Activated CD4-positive, alpha-beta T cell treated with anti-CD3 and anti-CD28 coated beads for 4 hours (primary cell): Measurements from ENCODE around the gene L2HGDH.
A peak's percentile ranks its signal among the peaks of the same experiment; 100 is the strongest.
"Not testable (repeated sequence)": the region's sequence is repeated elsewhere in the genome, so short reads cannot be mapped to it uniquely, and the experiment has no call there.

Experiments
- DNase-seq, 2 donors: peaks; one replicate each; pipeline ENCODE4 v3.0.0-alpha.2; 2020

L2HGDH gene

DNA sequence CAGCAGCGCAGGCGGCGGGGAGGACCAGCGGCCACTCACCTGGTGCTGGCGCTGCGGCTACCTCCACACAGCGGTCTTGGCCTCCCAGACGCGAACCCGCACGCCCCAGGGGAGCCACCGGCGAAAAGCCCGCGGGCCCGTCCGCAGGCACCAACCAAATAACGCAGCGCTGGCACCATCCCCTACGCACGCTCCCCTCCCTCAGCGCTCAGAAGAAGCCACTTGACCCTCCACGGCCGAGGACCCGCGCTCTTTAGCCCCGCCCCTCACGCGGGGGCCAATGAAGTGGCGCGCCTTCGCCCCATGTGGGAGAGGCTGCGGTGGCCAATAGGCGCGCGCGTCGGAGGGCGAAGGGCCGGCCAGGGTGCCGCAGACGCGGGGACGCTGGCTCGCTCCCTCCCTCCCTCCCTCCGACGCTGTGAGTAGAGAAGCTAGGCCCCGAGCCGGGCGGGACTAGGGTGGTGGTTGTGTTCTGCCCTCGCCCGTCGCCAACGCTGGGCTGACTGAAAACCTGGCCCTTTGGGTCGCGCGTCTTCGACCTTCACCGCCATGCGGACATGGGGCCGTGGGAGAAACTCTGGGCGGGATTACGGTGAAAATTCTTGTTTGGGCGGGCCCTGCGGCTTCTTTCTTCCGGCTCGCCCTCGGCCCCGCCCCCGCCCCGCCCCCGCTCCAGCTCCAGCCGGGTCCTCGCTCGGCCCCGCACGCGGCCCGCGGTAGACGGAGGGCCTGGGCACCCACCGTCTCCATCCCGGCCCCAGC is at the start of gene L2HGDH, which contains the start of gene DMAC2L:
Gene L2HGDH (minus strand): TSS at position 258 of the 762 bp plus-strand sequence. CDS start 79 bp downstream, at position 179.
Gene DMAC2L (plus strand): TSS at position 353 of the 762 bp plus-strand sequence. CDS start 9,164 bp downstream, outside the sequence.
- DNase-seq, result peak; percentile 84 to 85

DNA sequence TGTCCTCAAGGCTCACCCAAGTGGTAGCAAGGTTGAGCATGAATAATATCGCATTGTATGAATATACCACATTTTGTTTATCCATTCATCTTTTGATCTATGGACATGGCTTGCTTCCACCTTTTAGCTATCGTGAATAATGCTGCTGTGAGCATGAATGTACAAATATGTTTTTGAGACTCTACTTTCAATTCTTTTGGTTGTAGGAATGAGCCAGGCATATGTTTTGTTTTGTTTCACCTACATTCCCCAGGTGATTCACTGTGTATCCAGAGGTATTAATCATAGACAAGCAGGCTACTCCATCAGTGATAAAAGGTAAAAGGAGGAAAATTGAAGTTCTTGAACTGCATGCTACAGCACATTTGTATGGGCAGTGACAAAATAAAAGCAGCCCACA is 48.8 kb upstream of the L2HGDH start:
- DNase-seq, result no peak

DNA sequence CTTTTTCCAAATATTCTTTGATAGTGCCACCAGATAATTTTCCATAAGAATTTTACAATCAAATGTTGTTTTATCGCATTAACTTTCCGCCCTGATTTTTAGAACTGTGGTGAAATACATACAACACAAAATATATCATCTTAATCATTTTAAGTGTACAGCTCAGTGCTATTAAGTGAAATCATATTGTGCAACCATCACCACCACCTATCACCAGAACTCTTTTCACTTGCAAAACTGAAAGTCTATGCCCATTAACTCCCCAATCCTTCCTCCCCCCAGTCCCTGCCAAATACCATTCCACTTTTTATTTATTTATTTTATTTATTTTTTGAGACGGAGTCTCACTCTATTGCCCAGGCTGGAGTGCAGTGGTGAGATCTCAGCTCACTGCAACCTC is 48.1 kb upstream of the L2HGDH start:
- DNase-seq, result no peak

DNA sequence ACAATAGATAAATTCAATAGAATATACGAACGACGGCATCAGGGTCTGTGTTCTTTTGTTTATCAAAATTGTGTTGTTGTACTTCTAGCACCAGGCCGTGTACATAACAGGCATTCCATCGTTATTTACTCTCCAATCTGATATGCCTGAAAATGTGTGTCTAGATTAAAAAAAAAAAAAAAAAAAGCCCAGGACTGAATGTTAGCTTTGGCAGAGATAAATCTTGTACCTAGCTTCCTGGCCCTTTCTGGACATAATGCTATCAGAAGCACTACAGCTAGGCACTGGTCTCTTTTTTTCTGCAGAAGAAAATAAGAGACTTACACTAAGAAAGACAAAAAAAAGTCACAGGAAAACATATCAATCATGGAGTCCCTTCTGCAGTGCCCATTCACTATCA is 47.6 kb upstream of the L2HGDH start:
- DNase-seq, result no peak

GRCh38 chr14:50357753-50358395 is 45.8 kb upstream of the L2HGDH start:
- DNase-seq, result no peak

DNA sequence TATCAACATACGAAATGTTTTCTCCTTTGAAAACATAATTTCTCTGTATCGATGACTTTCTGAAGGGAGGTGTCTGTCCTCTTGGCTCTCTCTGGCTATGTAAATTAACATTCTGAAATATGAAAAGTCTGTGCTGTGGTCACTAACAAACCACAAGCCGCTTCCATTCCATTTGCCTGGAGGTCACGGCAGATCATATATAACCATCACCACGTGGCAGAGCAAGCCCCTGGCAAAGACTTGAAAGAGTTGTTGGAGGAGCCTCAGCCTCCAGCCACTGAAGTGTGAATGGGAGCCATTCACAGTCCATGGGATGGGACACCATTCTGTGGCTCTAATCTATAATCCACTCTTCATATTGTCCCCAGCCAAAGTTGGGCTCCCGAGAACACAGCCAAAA is 45.1 kb upstream of the L2HGDH start:
- DNase-seq, result no peak

DNA sequence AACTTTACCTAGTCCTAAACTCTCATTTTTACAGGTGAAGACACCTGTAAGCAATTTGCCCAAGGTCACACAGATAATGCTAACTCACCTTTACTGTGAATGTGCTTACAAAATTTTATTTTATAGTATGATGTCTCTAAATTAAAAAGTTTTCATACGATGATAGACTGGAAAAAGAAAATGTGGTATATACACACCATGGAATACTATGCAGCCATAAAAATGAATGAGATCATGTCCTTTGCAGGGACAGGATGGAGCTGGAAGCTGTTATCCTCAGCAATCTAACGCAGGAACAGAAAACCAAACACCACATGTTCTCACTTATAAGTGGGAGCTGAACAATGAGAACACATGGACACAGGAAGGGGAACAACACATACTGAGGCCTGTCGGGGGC is 44.3 kb upstream of the L2HGDH start:
- not testable (repeated sequence) for DNase-seq

- no peak for DNase-seq
These were observed 43.7 kb upstream of the L2HGDH start for GRCh38 chr14:50355692-50356091.

- no peak for DNase-seq
These were observed 42.5 kb upstream of the L2HGDH start for GRCh38 chr14:50354527-50354926.

GRCh38 chr14:50353126-50353525 is 41.1 kb upstream of the L2HGDH start:
- no peak for DNase-seq

DNA sequence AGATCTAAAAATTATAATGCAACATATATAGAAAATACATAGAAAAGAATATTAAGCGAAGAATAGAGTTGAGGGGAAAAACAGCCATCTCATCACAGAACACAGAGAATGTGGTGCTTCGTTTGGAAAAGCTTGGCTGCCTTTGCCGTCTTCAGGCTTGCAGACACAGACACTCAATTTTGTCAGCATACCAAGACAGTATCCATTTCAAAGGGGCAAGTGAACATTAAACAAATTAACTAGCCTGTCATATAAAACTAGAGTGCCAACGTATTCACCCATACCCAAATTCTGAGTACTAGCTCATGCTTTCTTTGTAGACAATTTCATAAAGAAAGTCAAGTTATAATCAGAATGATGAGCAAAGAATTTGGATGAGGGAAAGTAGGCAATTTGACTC is 40.6 kb upstream of the L2HGDH start:
- no peak for DNase-seq

- DNase-seq, result no peak
These were observed 38.9 kb upstream of the L2HGDH start for GRCh38 chr14:50350975-50351374.

GRCh38 chr14:50348933-50349332 is 36.9 kb upstream of the L2HGDH start:
- no peak for DNase-seq

GRCh38 chr14:50347521-50347920 is 35.5 kb upstream of the L2HGDH start:
- no peak for DNase-seq

GRCh38 chr14:50345846-50346422 is 33.9 kb upstream of the L2HGDH start:
- DNase-seq, result no peak

GRCh38 chr14:50344876-50345563 is 33.0 kb upstream of the L2HGDH start:
- DNase-seq, result no peak

GRCh38 chr14:50344116-50344775 is 32.2 kb upstream of the L2HGDH start:
- DNase-seq, result peak; percentile 60

GRCh38 chr14:50343434-50343833 is 31.4 kb upstream of the L2HGDH start:
- DNase-seq, result no peak

DNA sequence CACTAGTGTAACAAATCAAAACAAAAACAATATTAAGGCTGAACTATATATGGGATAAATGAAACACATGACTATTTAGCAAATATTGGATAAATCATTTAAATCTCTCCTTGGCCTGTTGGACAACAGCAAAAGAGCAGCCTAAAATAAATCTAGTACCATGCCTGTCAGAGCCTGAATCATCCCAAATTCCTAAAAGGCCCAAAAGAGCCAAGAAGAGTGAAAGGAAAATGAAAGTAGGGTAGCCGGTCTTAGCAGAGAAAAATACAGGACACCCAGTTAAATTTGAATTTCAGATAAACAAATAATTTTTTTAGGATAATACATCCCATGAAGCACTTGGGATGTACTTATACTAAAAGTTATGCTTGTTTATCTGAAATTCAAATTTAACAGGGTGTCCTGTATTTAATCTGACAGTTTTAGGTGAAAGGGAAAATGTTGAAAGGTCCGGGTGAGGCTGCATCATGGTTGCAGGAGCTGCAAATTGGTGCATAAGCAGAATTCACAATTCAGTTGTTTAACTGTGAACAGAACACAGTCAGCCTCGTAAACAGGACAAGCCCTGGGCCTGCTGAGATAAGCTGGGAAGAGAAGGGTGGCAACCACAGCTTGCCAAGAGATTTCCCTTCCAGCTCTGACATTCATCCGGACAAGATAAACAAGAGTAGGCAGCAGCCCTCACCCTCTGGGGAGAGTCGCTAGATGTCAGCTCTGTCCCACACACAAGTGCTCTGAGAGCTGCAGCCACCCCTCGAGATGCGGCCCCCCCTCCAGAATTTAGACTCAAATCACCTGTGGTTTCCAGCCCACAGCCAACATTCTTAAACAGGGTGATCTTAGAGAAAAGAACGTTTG is 30.4 kb upstream of the L2HGDH start:
- peak; percentile 13 to 30 for DNase-seq

DNA sequence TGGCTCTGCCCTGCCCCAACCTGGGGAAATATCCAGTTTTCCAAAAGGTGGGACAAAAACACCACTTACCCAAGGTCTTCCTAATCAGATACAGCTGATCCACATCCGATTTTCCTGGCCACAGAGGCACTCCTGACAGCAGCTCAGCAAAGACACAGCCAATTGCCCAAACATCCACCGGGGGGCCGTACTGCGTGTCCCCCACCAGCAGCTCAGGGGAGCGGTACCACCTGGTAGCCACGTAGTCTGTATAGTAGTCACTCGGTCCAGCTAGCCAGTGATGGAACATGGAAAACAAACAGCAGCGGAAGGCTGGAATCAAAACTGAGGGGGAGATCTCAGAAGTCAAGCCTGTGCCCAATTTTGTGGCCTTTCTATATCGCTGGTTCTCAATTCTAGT is 28.9 kb upstream of the L2HGDH start:
- DNase-seq, result no peak

- DNase-seq, result no peak
These were observed 28.0 kb upstream of the L2HGDH start for GRCh38 chr14:50340045-50340444.
